ENCODE results near the gene RTN1.

GRCh38 chr14:59913187-59913586 is 42.6 kb upstream of the RTN1 start:
- TF ChIP-seq POLR2A (IDR thresholded peaks at IDR 0.05; ENCODE audit: extremely low read depth, insufficient read length), result no peak
- TF ChIP-seq MYC (IDR thresholded peaks at IDR 0.05; ENCODE audit: low read depth, low read length), result no peak

Data from NB4 (cell line).